HepG2 (cell line): ENCODE results near the gene SYS1. TPM values are rescaled to one million over a fixed set of nuclear protein-coding genes. Genes with fewer than 3 reads are reported as not detected.

Source experiments
- ATM ChIP-seq: fragments of 450-650 bp; IDR thresholded peaks from 2 replicates; pipeline ENCODE4 v1.7.1; 2017; ENCODE audit warnings: mild to moderate bottlenecking, borderline replicate concordance
- BCLAF1 ChIP-seq: fragments of 450-650 bp; IDR thresholded peaks from 2 replicates; pipeline ENCODE4 v1.6.1; 2017; ENCODE audit warnings: mild to moderate bottlenecking
- CREB3 ChIP-seq: sonication (generic); formaldehyde crosslinking; IDR thresholded peaks from 2 replicates; pipeline ENCODE4 v1.5.0; 2020; ENCODE audit warnings: missing genetic modification reagents
- FOXO1 ChIP-seq: sonication (generic); formaldehyde crosslinking; IDR thresholded peaks from 2 replicates; pipeline ENCODE4 v1.4.0; 2020; ENCODE audit warnings: missing genetic modification reagents
- HIC2 ChIP-seq: sonication (generic); formaldehyde crosslinking; IDR thresholded peaks from 2 replicates; pipeline ENCODE4 v1.9.0; 2022; ENCODE audit warnings: low read depth, missing genetic modification reagents
- KLF13 ChIP-seq: sonication (generic); formaldehyde crosslinking; IDR thresholded peaks from 2 replicates; pipeline ENCODE4 v1.4.0; 2020; ENCODE audit warnings: mild to moderate bottlenecking, missing genetic modification reagents
- MIER3 ChIP-seq: IDR thresholded peaks from 2 replicates; pipeline ENCODE4 v1.6.1; 2016; ENCODE audit warnings: missing compliant biosample characterization, borderline replicate concordance
- NCOR1 ChIP-seq: fragments of 200-600 bp; sonication (generic); IDR thresholded peaks from 2 replicates; pipeline ENCODE4 v1.7.0; 2017; ENCODE audit warnings: antibody characterized with exemption, low read length, borderline replicate concordance
- RARG ChIP-seq: sonication (generic); formaldehyde crosslinking; IDR thresholded peaks from 2 replicates; pipeline ENCODE4 v1.4.0; 2020; ENCODE audit warnings: low read depth, mild to moderate bottlenecking, missing genetic modification reagents
- THAP7 ChIP-seq: sonication (generic); formaldehyde crosslinking; IDR thresholded peaks from 2 replicates; pipeline ENCODE4 v1.8.1; 2023; ENCODE audit warnings: mild to moderate bottlenecking, missing genetic modification reagents
- ZBTB14 ChIP-seq: sonication (generic); formaldehyde crosslinking; IDR thresholded peaks from 2 replicates; pipeline ENCODE4 v1.4.0; 2020; ENCODE audit warnings: missing genetic modification reagents
- ZNF326 ChIP-seq: sonication (generic); formaldehyde crosslinking; IDR thresholded peaks from 2 replicates; pipeline ENCODE4 v1.4.0; 2020; ENCODE audit warnings: missing genetic modification reagents, borderline replicate concordance
- ZNF513 ChIP-seq: sonication (generic); formaldehyde crosslinking; conservative IDR thresholded peaks from 2 replicates; pipeline ENCODE4 v1.5.0; 2020; ENCODE audit warnings: missing genetic modification reagents
- ZNF670 ChIP-seq: sonication (generic); formaldehyde crosslinking; IDR thresholded peaks from 2 replicates; pipeline ENCODE4 v1.8.0; 2022; ENCODE audit warnings: mild to moderate bottlenecking, missing genetic modification reagents, borderline replicate concordance
- polyA plus RNA-seq, 8 experiments: library from polyadenylated mRNA; depleted of rRNA in 3 of 8; stranded (reverse) in 7 of 8; unstranded in 1 of 8; fragments of >200 nt; fragmentation: Illumina TruSeq in 4 of 8; extraction: Trizol in 4 of 8; gene quantifications; 2 replicates each; pipeline versions ENCODE4 v1.2.1 to v1.2.3, GENCODE V29; 2011 to 2016; ENCODE audit warnings: low read depth in 4 of 8, missing spikeins in 1 of 8, mixed read lengths in 1 of 8; ENCODE audit not compliant: insufficient read depth in 1 of 8
- total RNA-seq, 5 experiments: library from RNA; depleted of rRNA; stranded (reverse); fragments of >200 nt; fragmentation: Illumina TruSeq; extraction: Trizol; gene quantifications; 2 replicates each; pipeline ENCODE4 v1.2.3, GENCODE V29; 2016; ENCODE audit warnings: low read depth in 1 of 5

SYS1 gene
- total and polyA plus RNA-seq, 2 of the 13 experiments (the other 11 are each of a cell fraction or from before 2014, with no cell fraction given): 38.3 to 65.6 TPM

GRCh38 chr20:45358282-45359068 lies 4.5 kb upstream of the SYS1 start (continued):
- TF ChIP-seq ATM: no peak
- no peak for TF ChIP-seq KLF13 (CRISPR knock-in tag)
- no peak for TF ChIP-seq HIC2 (CRISPR knock-in tag)
- TF ChIP-seq THAP7 (CRISPR knock-in tag): no peak
- TF ChIP-seq MIER3 (CRISPR knock-in tag): no peak; the same call in 1 of the 2 replicates
- TF ChIP-seq NCOR1: no peak; the same call in 1 of the 2 replicates
- TF ChIP-seq ZNF670 (CRISPR knock-in tag): no peak
- no peak for TF ChIP-seq BCLAF1
- TF ChIP-seq ZNF326 (CRISPR knock-in tag): no peak
- TF ChIP-seq RARG: no peak
- TF ChIP-seq CREB3 (CRISPR knock-in tag): no peak
- no peak for TF ChIP-seq ZNF513 (CRISPR knock-in tag)
- TF ChIP-seq FOXO1 (CRISPR knock-in tag): 0 out of 2 replicates have a peak, but pooled peaks have one; percentile 48
- no peak for TF ChIP-seq ZBTB14 (CRISPR knock-in tag)
